ENCODE data around the gene FAM193A.

- no peak for TF ChIP-seq CTCF (IDR thresholded peaks at IDR 0.05)
- TF ChIP-seq POLR2A (IDR thresholded peaks at IDR 0.05), result no peak
Observed at GRCh38 chr4:2608291-2608690, 71.8 kb downstream of the FAM193A start.

Measured in right lobe of liver (tissue), 4 donors.